Uterus (tissue), 2 donors: ENCODE results near the gene LCP2.

Experiments used
- POLR2A ChIP-seq, 2 donors: fragments of 450-650 bp; IDR thresholded peaks; one replicate each; pipeline ENCODE4 v1.6.1; 2016; ENCODE audit warnings: antibody characterized with exemption in 2 of 2, mild to moderate bottlenecking in 1 of 2, moderate library complexity in 1 of 2
- TF ChIP-seq, protein P1 (sequence below), 4 experiments: fragments of 200-600 bp in 2 of 4; fragments of 450-650 bp in 2 of 4; sonication (generic) in 2 of 4; IDR thresholded peaks; one replicate each; pipeline ENCODE4 v1.5.1; 2016 to 2019; ENCODE audit warnings: antibody characterized with exemption in 4 of 4, mild to moderate bottlenecking in 2 of 4, moderate library complexity in 1 of 4

DNA sequence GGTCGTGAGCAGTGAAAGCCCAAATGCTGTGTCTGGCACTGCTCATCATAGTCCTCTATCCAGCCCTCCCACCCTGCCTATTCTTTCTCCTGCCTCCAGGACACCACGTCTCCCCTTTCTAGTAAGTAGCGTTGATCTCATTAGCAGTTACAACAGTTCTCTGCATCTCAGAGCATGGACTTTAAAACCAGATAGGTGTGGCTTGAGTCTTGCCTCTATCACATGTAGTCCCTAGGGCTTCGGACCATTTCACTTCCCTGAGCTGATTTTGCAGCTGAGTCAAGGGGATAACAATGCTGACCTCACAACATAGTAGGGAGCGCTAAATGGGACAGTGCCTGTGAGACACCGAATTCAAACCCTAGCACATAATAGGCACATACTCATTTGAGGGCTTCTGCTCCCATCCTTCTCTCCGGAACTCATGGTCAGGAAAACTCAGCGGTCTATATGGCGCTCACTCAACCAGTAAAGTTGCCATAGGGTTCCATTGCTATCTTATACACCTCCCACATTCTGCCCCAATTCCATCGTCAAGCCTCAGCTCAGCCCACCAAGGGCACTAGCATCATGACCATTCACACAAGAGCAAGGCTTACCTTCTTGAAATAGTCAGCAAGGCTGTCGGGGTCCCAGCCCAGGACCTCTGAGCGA, 515 bp downstream of the LCP2 start:
- TF ChIP-seq, protein P1, sequence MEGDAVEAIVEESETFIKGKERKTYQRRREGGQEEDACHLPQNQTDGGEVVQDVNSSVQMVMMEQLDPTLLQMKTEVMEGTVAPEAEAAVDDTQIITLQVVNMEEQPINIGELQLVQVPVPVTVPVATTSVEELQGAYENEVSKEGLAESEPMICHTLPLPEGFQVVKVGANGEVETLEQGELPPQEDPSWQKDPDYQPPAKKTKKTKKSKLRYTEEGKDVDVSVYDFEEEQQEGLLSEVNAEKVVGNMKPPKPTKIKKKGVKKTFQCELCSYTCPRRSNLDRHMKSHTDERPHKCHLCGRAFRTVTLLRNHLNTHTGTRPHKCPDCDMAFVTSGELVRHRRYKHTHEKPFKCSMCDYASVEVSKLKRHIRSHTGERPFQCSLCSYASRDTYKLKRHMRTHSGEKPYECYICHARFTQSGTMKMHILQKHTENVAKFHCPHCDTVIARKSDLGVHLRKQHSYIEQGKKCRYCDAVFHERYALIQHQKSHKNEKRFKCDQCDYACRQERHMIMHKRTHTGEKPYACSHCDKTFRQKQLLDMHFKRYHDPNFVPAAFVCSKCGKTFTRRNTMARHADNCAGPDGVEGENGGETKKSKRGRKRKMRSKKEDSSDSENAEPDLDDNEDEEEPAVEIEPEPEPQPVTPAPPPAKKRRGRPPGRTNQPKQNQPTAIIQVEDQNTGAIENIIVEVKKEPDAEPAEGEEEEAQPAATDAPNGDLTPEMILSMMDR (IDR thresholded peaks at IDR 0.05): no peak
- TF ChIP-seq POLR2A (IDR thresholded peaks at IDR 0.05): no peak
